Muscle layer of colon (tissue), 2 donors: ENCODE measurements around the gene EEPD1.

Source experiments
- H3K27ac ChIP-seq: one replicate; pipeline ENCODE4 v1.7.0; 2013; ENCODE audit warnings: low read depth, mild to moderate bottlenecking, low read length, moderate library complexity
- H3K27me3 ChIP-seq, 2 donors: one replicate each; pipeline ENCODE4 v1.7.0; 2013; ENCODE audit warnings: low read length in 2 of 2, mild to moderate bottlenecking in 2 of 2; ENCODE audit not compliant: insufficient read depth in 2 of 2, control insufficient read depth in 1 of 2
- H3K36me3 ChIP-seq: one replicate; pipeline ENCODE4 v1.7.0; 2013; ENCODE audit warnings: mild to moderate bottlenecking, low read length; ENCODE audit not compliant: insufficient read depth
- H3K4me1 ChIP-seq: one replicate; pipeline ENCODE4 v1.7.0; 2013; ENCODE audit warnings: mild to moderate bottlenecking, low read length; ENCODE audit not compliant: insufficient read depth
- H3K4me3 ChIP-seq, 2 donors: one replicate each; pipeline ENCODE4 v1.7.0; 2013; ENCODE audit warnings: low read length in 2 of 2, low read depth in 1 of 2, mild to moderate bottlenecking in 1 of 2, moderate library complexity in 1 of 2
- H3K9ac ChIP-seq: one replicate; pipeline ENCODE4 v1.7.0; 2013; ENCODE audit warnings: low read length
- H3K9me3 ChIP-seq: one replicate; pipeline ENCODE4 v1.7.0; 2013; ENCODE audit warnings: mild to moderate bottlenecking, low read length
- donor health status: abdominal sarcoma.
- donor health status: Adenocarcinoma of cecum.

The EEPD1 gene

DNA sequence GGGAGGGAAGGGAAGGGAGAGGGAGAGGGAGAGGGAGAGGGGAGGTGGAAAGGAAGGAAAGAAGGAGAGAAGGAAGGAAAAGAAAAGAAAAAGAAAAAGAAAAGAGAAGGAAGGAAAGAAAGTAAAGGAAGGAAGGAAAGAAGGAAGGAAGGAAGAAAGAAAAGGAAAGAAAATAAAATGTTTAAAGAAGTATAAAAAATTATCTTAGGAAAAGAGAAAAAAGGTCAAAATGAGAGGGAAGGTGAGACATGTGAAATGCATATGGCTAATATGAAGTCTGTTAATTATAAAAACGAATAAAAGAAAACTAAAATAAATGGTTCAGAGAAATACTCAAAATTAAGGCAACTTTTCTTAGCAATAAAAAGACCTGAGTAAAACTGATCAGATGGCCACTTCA lies 190.5 kb downstream of the EEPD1 start:
- Histone ChIP-seq H3K9me3 (no peaks in the 10 kb centered on the region), H3K36me3 (no peaks in the 10 kb centered on the region), H3K4me1 (no peaks in the 10 kb centered on the region), H3K27ac (no peak overlapping the region), H3K4me3 (no peak overlapping the region), H3K9ac (no peak overlapping the region), H3K27me3 (no peaks in the 10 kb centered on the region)

DNA sequence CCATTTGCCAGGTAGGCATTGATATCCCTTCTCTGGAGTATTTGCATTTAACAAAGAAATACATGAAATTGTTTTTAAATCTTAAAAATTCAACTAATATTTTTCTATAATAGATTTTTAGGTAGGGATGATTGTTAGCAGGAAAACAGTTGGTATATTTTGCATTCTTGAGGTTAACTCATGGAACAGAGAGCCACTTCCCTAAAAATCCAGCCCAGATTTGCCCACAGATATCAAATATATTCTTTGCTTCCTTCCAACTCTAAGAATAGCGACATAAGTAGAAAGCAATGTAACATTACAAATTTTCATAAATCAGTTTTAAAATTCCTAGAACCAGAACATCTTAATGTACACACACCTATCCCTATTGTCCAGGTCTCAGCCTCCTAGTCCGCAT lies 191.6 kb downstream of the EEPD1 start:
- Histone ChIP-seq H3K9ac (no peak overlapping the region), H3K9me3 (no peaks in the 10 kb centered on the region), H3K27ac (no peak overlapping the region), H3K4me1 (no peaks in the 10 kb centered on the region), H3K36me3 (no peaks in the 10 kb centered on the region), H3K4me3 (no peak overlapping the region), H3K27me3 (no peaks in the 10 kb centered on the region)

DNA sequence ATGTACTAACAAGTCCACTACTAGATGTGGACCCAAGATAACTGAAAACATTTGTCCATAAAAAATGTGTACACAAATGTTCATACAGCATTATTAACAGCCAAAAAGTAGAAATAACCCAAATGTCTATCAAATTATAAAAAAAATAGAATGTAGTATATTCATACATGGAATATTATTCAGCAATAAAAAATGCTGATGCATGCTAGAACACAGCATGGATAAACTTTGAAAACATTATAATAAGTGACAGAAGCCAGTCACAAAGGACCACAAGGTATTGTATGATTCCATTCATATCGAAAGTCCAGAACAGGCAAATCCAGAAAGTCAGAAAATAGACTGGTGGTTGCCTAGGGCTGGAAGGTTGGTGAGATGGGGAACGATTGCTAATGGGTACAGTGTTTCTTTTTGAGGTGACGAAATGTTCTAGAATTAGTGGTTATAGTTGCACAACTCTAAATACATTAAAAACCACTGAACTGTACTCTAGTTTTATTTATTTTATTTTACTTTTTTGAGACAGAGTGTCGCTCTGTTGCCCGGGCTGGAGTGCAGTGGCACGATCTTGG lies 193.3 kb downstream of the EEPD1 start:
- no peaks in the 10 kb centered on the region for H3K27me3 ChIP-seq
- no peak overlapping the region for H3K9ac ChIP-seq
- H3K4me1 ChIP-seq, result no peaks in the 10 kb centered on the region
- no peak overlapping the region for H3K4me3 ChIP-seq
- H3K27ac ChIP-seq, result no peak overlapping the region
- H3K9me3 ChIP-seq, result no peaks in the 10 kb centered on the region
- H3K36me3 ChIP-seq, result no peaks in the 10 kb centered on the region

- Histone ChIP-seq H3K36me3 (no peaks in the 10 kb centered on the region), H3K4me3 (no peak overlapping the region), H3K27me3 (no peaks in the 10 kb centered on the region), H3K9me3 (no peaks in the 10 kb centered on the region), H3K9ac (no peak overlapping the region), H3K4me1 (no peaks in the 10 kb centered on the region), H3K27ac (no peak overlapping the region)
Observed at GRCh38 chr7:36348256-36348655, 195.2 kb downstream of the EEPD1 start.

- Histone ChIP-seq H3K9me3 (no peaks in the 10 kb centered on the region), H3K27ac (no peak overlapping the region), H3K9ac (no peak overlapping the region), H3K27me3 (no peaks in the 10 kb centered on the region), H3K36me3 (no peaks in the 10 kb centered on the region), H3K4me3 (no peak overlapping the region), H3K4me1 (no peaks in the 10 kb centered on the region)
Observed at GRCh38 chr7:36348771-36349170, 195.7 kb downstream of the EEPD1 start.

GRCh38 chr7:36349626-36350025 lies 196.6 kb downstream of the EEPD1 start:
- Histone ChIP-seq H3K9me3 (no peaks in the 10 kb centered on the region), H3K4me1 (no peaks in the 10 kb centered on the region), H3K4me3 (no peak overlapping the region), H3K36me3 (no peaks in the 10 kb centered on the region), H3K9ac (no peak overlapping the region), H3K27me3 (no peaks in the 10 kb centered on the region), H3K27ac (no peak overlapping the region)
